GM18502 (cell line): ENCODE results near the gene SFSWAP.
"Not testable (repeated sequence)": the region's sequence is repeated elsewhere in the genome, so short reads cannot be mapped to it uniquely, and the experiment has no call there.

ENCODE experiments used
- ATAC-seq: cut with Tn5 transposase; IDR thresholded peaks from one replicate; pipeline ENCODE4 v1.9.1; 2021; ENCODE audit warnings: mild to moderate bottlenecking; ENCODE audit not compliant: unreplicated experiment, poor library complexity

SFSWAP gene

DNA sequence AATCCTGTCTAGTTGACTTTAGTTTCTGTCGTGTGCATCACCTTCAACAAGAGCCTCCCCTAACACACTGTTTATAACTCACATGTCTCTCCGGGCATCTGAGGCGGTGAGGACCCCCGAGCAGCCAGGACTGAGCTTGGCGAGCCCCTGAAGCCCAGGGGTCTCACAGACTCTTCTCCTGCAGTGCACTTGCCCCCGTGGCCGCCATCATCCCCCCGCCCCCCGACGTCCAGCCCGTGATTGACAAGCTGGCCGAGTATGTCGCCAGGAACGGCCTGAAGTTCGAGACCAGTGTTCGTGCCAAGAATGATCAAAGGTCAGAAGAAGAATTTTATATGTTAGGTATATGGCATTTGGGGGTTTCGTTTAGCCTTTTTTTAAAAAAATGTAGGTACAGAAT is 43.3 kb downstream of the SFSWAP start:
- no peak for ATAC-seq

DNA sequence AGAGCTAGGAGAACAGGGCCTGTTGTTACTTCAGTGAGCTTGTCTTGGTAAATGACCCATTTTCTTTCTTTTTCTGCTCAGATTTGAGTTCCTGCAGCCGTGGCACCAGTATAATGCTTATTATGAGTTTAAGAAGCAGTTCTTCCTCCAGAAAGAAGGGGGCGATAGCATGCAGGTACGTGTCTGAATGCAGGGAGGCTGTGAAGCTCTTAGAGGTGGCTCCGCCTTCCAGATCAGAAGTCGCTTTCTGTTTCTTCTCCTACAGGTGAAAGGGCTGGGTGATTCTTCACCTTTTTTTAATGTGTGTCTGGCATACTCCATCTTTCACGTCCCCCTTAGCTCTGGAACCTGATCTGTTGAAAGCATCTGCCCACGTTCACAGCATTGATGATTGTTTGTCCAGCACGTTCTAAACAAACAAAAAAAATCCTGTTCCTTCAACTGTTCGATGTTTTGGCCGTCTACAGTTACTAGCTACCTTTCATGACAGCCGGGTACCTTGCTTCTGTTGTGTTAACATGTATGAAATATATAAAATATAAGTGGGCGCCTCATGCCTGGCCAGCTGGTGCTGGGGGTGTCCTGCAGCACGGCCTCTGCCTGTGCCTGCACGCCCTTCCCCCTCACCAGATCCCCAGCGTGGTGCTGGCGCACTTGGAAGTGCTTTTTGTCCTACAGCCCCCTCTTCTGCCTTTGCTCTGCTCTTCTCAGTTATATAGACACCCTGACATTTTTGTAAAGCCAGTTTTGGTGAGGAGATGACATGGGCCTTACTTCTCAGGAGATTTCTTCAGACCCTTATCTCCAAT is 44.6 kb downstream of the SFSWAP start:
- peak; percentile 49 for ATAC-seq

DNA sequence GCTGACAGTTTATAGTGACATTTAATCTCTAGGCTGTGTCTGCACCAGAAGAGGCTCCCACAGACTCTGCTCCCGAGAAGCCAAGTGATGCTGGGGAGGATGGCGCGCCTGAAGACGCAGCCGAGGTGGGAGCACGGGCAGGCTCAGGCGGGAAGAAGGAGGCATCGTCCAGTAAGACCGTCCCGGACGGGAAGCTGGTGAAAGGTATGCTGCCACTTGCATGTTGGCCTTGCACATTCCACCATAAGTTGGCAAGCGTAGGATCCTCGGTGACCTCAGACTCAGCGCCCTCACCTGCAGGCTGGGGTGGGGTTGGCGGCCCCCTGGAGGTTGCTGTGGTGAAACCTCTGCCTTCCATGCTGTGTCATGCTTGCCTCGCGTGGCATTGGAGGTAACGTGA is 45.6 kb downstream of the SFSWAP start:
- ATAC-seq = no peak

DNA sequence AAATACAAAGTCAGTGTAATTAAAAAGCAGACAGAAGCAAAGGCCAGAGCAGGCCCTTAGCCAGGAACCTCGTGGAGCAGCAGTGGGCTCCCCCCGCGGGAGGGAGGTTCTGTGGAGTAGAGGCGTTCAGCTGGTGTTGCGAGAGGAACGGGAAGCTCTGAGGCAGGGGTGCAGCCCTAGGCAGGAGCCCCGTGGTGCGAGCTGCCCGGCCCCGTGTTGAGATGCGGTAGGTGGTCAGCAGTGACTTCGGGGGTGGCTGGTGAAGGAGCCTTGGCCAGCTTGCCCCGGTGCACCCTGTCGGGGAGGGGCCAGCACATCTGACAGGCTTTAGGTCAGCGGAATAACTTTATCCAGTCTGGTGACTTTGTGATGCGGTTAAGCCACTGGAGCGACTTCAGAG is 46.2 kb downstream of the SFSWAP start:
- ATAC-seq = no peak

DNA sequence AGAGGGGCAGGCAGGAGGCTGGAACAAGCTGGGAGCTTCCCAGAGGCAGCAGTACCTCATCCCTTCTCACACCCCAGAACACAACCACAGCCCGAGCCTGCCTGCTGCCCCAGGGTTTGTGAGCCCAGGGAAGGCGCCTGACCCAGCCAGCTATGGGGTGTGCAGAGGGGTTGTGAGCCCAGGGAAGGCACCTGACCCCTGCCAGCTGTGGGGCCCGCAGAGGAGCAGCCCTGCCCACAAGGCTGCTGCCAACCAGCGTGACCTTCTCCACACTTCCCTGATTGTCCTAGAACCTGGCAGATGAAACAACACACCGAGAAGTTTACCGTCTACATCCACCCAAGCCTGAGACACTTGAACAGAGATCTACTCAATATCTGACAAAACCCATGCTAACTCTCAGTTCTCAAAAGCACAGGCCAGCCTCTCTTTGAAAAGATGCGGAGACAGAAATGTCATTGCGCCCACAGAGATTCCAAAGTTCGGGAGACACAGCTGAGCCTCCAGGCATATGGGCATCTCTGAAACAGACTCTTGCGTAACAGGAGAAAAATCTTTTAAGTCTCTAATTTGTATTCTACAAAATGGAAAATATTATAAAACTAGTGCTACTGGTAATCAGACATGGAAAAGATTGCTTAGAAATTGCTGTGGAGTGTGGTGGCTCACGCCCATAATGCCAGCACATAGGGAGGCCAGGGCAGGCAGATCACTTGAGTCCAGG is 47.3 kb downstream of the SFSWAP start:
- ATAC-seq = no peak

DNA sequence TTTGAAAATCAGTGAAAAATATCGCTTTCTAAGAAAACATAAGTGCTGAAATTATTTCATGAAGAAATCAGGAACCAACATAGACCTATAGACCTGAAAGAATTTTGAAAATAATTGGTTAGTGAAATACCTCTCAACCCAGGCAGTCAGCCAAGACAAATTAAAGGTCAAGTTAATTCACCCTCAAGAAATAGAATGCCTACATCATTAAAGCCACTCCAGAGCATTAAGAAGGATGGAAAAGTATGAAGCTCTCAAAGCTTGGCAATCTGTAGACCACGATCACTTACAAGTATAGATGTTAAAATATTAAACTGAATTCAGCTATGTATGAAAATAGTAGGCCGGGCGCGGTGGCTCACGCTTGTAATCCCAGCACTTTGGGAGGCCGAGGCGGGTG is 48.3 kb downstream of the SFSWAP start:
- no peak for ATAC-seq

DNA sequence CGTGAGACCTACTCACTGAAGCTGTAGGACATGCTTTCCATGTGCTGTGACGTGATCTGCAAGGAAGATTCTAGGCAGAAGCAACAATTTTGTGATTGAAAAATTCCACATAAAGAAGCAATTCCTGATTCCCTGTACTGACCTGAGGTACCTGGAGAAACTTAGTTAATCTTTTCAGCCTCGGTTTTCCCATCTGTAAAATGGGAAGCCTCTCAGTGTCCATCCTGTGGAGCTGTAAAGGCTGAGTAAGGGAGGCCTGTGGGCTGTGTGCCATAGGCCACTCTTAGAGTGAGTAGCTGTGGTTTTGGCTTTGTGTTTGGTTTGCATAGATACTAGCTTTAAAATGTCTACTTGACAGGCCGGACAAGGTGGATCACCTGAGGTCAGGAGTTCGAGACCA is 50.7 kb downstream of the SFSWAP start:
- ATAC-seq = no peak

DNA sequence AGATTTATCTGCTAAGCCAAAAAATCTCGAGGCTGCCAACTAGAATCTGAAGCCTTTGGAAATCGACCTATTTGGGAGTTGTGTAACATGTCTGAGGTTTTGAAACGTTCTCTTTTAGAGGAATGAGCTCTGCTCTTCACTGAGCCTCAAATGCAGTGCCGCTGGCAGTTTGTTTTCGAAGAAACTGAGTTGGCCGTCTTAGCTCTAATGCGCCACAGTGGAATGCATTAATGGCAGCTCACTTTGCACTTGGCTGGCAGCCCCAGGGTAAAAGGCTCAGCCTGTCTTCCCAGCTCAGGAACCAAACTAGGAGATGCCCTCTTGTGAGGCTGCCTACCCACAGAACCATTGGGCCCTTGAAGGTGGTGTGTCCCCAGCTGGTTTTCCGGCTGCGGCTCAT is 53.8 kb downstream of the SFSWAP start:
- ATAC-seq = no peak

DNA sequence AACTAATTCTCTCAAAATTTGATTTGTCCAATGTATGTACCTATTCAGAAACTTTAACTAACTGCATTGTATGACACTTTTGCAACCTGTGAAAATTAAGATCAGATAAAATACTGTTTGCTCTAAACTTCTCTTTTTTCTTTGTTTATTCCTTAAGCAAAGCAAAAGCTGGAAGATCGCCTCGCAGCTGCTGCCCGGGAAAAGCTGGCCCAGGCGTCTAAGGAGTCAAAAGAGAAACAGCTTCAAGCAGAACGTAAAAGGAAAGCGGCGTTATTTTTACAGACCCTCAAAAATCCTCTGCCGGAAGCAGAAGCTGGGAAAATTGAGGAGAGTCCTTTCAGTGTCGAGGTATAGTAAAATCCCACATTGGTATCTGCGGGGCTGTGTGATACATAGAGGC is 55.1 kb downstream of the SFSWAP start:
- no peak for ATAC-seq

DNA sequence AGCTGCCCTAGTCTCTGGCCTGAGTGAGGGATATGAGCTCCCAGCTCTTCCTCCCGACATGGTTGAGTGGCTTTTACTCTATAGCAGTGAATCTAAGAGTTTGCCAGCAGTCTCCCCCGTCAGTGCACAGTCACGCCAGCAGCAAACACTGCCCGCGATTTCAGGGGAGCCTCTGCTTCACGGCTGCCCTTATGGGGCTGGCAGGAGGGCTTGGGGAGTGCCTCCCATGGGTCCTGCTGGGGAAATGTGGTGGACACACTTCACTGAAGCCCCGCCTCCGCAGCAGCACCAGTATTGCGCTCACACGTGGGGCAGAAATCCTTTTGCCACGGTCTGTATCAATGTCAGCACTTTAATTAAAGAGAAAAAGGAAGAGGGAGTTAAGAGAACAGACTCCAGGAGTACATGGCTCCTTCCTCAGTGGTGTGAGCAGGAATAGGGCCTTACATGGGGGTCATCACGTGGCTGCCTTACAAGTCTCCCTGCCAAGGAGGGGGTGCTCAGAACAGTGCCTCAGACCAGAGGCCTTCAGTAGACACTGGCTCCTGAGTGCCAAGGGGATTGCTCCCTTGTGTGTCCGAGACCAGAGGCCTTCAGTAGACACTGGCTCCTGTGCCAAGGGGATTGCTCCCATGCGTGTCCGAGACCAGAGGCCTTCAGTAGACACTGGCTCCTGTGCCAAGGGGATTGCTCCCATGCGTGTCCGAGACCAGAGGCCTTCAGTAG is 55.7 kb downstream of the SFSWAP start:
- ATAC-seq = no peak

DNA sequence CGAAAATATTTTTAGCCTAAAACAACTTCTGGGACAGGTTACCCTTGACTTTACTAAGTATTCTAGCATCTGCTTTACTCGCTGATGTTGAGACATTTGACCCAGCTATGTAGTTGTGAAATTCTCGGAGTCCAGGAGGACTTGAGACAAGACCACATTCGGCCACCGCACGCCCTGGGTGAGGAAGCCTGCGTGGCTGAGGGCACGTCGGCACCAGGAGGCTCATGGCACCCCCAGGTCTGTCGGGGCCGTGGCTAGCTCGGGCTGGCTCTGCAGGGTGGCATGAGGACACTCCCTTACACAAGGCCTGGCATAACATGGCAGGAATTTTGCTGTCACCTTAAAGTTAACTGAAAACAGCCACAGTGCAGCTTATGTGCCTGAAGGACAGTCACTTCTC is 59.2 kb downstream of the SFSWAP start:
- ATAC-seq = no peak

DNA sequence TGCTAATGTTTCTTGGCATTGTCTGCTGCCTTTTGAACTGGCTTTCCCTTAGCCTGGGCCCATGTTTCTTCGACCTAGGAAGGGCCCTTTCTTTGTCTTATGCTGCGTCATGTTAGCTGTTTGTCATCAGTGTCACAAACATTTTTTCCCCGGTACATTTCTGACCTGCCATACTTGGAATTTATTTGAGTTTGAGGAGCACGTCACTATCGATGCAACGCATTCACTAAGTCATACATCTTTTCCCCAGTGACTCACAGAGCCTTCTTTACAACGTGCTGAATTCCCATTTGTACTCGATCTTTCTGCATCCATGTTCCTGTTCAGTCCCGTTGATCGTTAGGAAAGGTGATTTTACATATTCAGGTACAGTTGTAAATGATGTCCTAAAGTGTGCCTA is 61.1 kb downstream of the SFSWAP start:
- ATAC-seq = no peak

DNA sequence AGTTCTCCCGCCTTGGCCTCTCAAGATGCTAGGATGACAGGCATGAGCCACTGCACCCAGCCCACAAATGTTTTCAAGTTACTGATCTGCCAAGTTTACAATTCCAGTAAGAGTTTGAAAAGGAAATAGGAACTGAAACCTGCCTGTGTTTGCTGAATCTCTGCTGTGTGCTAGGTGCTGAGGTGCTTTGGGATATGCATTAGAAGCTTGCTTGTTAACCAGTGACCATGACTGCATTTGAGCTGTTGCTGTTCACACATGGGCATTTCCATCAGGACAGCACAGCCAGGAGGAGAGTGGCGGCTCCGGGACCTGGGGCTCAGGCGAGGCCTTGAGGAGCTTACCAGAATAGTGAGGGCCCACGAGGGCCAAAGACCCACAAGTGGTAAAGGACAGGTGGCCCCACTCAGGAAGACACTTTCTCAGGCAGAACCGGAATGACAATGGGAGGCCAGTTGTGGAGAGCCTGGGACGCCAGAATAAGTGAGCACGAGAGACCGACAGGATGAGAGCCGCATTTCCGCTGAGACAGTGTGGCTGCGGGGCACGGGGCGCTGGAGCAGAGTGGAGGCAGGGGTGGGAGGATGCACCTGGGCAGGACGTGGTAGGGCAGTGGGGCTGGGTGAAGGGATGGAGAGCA is 62.8 kb downstream of the SFSWAP start:
- peak; percentile 87 for ATAC-seq

DNA sequence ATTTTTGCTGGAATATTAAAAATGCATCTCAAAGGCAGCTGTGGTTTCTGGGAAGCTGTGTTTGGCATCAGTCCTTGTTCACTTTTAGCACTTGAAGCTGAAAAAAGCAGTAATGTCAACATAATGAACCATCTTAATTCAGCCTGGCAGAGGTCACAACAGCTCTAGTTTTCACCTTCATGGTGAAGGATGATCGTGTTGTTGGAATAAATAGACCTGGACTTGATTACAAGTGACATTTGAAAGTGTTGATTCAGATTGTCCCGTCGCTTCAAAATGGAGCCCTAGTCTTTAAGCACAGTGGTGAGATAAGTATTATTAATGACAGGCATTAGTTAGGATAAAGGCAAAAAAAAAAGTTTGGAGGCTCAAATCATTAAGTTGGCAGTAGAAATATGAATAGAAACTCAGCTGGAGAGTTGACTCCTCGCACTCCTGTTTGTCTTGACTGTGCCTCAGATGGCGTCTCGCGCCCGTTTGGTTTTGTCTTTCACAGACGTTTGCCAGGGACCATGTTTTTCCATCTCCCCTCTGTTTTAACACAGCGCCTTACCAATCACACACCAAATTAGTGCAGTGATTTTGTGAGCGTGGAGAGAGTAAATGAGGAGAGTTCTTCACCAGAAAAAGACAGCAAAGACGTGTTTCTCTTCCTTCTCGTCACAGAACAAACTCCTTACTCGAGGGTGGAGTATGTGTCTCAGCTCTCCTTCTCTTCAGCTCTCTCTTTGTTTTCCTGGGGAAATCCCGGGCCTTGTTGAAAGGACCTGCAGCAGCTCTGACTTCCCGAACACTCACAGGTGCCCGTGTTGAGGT is 63.9 kb downstream of the SFSWAP start:
- no peak for ATAC-seq

DNA sequence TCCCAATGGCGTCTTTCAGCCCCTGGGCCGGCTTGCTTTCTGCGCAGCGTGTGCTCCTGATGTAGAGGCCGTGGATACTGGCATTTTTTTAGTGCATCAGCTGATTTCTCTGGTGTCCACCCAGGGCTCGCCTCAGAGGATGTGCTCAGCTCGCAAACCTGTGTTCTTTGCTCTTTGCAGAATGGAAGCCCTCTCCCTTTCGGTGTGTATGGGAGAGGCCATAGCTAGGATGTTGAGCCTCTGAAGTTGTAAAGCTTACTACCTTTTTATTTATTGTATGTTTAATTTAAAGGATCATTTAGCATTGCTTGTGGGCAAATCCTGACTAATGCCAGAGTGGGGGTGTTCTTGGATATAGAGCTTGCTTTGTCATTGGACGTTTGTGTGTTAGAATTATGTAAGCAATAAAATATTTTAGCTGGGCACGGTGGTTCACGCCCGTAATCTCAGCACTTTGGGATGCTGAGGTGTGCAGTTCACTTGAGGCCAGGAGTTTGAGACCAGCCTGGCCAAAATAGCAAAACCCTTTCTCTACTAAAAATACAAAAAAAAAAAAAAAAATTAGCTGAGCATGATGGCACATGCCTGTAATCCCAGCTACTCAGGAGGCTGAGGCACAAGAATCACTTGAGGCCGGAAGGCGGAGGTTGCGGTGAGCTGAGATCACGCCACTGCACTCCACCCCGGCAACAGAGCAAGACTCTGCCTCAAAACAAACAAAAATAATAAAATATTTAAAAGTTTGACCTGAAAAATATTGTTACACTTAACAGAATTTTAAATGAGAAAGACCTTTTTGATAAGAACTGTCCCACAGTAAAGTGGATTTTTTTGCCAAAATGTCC is 64.7 kb downstream of the SFSWAP start:
- ATAC-seq = no peak

DNA sequence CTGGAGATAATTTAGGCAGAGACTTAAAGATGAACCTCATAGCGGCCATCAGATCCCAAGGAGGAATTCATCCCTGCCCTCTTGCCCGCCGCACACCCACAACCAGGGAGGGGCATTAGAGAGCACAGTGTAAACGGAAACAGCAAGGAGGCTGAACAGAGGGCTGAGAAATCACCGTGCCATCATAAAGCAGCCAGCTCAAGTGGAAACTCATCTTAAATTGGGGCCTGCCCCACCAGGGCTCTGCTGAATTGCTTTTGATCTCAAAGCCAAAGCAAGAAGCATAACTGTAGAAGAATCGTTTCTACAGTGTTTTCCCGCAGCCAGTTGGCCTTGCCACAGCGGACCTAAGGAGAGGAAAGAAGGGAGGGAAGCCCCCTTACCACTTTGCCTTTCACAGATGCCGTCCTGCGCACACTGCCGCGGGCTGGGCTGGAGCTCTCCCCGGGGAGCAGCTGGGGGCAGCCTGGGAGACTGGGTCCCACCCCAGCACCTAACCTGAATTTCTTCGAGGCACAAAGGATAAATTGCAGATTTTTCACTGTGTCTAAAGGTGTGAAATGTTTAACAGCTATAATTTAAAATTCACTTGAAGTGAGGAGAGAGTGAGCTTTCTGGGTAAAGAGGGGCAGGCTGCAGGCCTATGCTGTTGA is 65.5 kb downstream of the SFSWAP start:
- ATAC-seq = peak; percentile 31

DNA sequence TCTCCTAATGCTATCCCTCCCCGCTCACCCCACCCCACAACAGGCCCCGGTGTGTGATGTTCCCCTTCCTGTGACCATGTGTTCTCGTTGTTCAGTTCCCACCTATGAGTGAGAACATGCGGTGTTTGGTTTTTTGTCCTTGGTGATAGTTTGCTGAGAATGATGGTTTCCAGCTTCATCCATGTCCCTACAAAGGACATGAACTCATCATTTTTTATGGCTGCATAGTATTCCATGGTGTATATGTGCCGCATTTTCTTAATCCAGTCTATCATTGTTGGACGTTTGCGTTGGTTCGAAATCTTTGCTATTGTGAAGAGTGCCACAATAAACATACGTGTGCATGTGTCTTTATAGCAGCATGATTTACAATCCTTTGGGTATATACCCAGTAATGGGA is 66.4 kb downstream of the SFSWAP start:
- ATAC-seq = not testable (repeated sequence)

DNA sequence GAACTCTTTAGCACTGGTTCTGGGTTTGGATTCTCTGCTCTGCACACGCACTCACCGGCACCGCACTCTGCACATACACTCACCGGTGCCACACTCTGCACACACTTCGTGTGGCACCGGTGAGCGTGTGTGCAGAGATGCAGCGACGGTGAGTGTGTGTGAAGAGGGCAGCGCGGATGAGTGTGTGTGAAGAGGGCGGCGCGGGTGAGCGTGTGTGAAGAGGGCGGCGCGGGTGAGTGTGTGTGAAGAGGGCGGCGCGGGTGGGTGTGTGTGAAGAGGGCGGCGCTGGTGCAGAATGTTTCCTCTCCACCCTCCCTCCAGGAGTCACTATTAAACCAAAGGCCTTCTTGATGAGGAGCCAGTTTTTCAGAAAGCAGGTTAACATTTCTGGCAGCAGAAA is 68.1 kb downstream of the SFSWAP start:
- ATAC-seq = no peak

DNA sequence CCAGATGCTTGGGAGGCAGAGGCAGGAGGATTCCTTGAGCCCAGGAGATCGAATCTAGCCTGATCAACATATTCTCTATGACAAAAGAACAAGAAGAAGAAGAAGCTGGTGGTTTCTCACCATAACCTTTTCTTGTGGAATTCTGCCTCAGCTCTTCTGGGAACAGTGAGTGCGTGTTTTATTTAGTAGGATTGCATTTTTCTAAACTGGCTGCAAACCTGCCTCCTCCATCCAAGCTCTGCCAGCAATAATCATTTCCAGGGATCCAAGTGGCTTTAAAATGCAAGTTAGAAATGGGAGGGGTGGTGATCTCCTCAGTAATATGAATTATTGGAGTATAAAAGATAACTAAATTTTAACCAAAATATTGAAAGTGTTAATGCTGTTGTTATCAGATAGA is 71.2 kb downstream of the SFSWAP start:
- no peak for ATAC-seq
